ENCODE results near the gene SLC26A4.

GRCh38 chr7:107622429-107622828 lies 38.2 kb upstream of the SLC26A4 start:
- TF ChIP-seq CTCF (IDR thresholded peaks at IDR 0.05) (no peak), POLR2A (IDR thresholded peaks at IDR 0.05) (no peak)
